HG02623 (cell line): ENCODE measurements around the gene IQGAP2.
A peak's percentile ranks its signal among the peaks of the same experiment; 100 is the strongest.

Experiments used
- ATAC-seq: cut with Tn5 transposase; IDR thresholded peaks from one replicate; pipeline ENCODE4 v1.9.1; 2021; ENCODE audit warnings: moderate library complexity; ENCODE audit not compliant: unreplicated experiment

IQGAP2 gene

DNA sequence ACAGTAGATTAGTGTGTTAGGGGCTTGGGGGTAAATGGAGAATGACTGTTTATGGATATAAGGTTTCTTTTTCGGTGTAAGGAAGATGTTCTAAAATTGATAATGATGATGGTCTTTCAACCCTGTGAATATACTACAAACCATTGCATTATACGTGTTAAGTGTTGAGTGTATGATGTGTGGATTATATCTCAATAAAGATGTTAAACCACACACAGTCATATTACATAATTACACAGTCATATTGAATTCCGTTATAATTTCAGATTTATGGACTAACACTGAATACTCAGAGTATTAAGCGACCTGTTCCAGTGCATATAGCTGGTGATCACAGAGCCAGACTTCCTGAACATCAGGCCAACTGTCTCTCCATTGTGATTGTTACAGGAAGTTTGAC lies 152.0 kb downstream of the IQGAP2 start:
- ATAC-seq, result no peak

DNA sequence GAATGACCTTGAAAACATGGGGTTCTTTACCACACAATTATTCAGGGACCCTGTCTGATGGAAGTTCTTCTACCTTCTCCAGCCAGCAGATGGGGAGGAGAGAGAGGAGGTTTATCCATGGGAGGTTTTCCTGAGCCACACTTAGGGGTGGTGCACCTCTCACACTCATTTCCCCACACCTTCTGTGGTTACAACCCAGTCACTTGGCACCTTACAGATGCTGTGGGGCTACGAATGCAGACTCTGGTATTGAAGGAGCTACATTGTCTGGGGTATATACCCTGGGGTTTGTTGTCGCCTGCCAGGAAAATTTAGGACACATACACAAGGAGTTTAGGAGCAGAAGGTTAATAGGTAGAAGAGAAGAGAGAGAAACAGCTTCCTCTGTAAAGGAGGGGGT lies 152.6 kb downstream of the IQGAP2 start:
- no peak for ATAC-seq

DNA sequence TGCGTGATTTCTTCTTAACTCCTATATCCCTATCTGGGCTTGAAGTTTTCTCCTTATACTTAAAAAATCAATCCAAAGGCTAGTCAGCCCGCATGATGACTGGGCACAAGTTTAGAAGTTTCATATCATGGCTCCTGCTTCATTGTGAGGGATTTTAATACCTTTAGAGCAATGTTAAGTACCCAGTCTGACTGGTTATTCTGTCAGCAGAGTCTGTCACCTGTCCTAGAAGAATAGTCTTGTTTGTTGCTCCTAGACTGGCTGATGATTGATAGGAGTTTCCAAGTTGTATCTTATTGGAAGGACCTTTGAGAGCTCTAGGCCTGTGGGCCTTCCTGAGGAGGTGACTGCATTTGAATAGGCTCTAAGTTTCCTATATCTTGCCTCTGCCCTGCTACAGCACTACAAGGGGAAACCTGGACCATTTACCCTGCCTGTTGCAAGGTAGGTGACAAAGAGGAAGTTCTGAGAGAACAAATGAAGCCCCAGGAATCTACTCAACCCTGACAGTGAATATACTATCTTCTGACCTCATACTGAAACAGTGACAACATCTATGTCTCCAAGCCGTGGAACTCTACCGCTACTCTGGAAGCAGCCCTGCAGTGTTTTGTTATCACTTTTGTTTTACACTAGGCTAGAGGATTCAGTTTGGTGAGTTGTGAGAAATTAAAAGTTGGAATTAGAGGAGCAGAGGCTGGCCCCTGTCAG lies 153.6 kb downstream of the IQGAP2 start:
- ATAC-seq, result peak; percentile 93

DNA sequence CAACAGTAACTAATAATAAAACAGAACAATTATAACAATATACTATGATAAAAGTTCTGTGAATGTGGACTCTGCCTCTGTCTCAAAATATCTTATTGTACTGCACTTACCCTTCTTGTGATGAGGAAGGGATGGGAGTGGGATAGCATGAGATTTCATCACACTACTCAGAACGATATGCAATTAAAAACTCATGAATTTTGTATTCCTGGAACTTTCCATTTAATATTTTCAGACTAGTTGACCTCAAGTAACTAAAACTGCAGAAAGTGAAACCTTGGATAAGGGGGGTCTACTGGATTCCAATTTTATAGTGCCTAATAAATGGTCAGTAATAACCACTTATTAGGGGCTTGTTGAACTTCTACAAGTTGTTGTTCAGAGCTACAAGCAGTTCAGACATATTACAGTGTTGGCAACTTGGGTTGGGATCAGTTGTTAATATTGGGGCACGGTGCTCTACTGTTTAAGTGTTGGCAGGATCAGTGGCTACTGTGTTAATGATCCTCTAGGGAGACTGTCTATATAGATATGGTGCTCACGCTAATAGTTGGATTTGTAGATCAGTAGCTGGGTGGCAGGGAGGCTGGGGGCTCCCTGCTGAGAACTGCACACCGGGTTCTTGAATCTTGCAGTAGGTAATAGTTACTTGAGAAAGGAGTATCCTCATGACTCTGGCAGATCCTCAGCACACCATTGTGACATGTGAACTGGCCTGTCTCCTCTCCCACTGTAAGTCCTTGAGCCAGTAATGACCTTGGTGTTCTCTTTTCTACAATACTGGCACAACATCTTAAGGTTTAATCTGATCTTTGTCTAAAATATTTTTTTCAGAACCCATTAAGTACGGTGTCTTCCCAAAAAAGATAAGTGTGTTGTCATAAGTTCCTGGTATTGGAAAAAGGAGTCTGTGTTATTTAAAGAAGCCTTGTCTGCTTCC lies 158.1 kb downstream of the IQGAP2 start:
- ATAC-seq, result no peak

DNA sequence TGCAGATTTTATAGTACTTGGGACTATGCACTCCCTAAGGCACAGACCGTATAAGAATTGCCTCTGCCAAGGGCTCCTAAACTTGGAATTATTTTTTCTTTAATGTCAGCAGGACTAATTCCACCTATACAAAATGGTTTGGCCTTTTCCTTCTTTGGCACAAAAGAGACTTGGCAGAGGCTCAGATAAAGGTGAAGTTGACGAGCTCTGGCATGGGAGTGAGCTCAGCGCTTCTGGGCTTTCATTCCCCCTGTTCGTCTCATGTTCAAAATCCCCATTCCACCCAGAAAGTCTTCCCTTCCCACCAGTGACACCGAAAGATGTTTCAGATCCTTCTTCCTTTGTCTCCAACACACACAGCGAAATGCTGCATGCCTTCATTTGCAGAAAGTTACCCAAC lies 158.9 kb downstream of the IQGAP2 start:
- ATAC-seq, result no peak

DNA sequence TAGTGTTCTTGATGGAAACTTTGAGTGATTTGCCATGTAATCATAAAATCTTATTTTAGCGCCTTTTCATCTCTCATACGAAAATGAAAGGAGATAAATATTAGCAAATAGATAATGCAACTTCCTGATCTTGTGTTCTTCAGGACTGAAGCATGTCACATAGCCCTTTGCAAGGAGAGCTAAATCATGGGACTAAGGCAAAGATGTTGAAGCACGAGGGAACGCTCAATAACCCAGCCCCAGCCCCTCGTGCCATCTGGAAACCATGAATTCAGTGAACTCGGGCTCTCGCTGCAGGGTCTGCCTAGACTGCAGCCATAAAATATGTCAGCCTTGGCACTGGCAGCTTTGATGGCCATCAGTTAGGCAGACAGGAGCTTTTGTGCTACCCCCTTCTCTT lies 161.9 kb downstream of the IQGAP2 start:
- no peak for ATAC-seq

DNA sequence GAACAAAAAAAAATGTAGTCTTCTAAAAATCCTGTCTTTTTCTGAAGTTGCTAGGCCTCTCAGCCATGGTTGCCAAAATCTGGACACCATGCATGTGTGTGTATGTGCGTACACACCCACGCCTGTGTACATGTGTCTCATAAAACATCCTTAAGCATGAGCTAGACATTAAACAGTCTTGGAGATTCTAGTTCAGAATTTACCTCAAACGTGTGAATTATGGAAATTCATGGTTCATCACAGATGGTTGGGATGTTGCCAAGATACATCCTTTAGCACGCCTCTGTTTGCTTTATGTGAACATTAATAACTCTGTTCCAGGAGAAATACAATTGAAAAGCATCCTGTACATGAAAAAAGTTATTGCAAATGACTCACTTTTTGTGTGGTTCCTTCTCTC lies 167.1 kb downstream of the IQGAP2 start:
- ATAC-seq, result no peak

DNA sequence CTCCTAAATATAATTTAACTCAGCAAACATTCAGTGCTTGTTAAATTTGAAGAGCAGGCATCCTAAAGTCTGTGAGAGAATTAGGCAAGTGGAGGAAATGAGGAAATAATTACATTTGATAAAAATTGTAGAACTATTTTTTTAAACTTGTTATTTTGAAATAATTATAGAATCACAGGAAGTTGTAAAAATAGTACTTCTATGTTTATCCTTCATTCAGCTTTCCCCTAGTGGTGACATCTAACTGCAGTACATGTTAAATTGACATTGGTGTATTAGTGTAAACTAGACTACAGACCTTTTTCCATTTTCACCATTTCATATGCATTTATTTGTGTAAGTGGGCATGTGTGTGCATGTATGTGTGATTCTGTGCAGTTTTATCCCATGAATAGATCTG lies 168.5 kb downstream of the IQGAP2 start:
- no peak for ATAC-seq

DNA sequence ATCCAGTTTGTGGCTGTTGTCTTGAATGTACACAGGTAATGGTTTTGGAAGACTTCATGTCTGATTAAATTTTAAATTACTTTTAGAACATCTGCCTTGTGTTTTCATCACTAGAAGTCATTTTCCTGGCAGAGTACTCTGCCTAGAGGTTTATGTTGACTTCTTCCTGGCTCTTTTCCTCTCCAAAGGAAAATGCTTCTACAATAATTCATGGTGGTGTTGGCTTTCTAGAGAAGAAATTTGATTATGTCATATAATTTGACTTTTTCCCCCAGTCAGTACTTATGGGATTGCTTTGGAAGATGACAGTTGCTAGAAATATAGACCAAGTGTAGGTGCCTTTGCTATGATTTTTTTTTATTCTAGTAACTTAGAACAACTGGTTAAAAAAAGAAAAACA lies 173.4 kb downstream of the IQGAP2 start:
- no peak for ATAC-seq

DNA sequence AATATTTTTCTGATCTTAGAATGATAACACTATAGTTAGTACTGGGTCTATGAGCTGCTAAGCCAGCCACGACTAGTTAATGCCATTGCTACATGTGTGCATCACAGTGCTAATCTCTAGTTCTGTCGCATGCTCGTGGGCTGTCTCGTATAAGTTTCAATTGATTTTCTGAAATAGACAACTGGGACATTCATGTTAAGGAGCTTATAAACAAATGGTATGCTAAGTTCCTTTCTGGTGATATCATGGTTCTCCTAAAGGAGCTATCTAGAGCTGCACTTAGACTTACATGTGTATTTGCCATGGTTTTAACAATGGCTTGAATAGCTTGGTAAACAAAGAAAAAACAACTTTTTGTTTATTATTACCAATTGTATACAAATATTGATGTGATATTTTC lies 173.9 kb downstream of the IQGAP2 start:
- no peak for ATAC-seq

DNA sequence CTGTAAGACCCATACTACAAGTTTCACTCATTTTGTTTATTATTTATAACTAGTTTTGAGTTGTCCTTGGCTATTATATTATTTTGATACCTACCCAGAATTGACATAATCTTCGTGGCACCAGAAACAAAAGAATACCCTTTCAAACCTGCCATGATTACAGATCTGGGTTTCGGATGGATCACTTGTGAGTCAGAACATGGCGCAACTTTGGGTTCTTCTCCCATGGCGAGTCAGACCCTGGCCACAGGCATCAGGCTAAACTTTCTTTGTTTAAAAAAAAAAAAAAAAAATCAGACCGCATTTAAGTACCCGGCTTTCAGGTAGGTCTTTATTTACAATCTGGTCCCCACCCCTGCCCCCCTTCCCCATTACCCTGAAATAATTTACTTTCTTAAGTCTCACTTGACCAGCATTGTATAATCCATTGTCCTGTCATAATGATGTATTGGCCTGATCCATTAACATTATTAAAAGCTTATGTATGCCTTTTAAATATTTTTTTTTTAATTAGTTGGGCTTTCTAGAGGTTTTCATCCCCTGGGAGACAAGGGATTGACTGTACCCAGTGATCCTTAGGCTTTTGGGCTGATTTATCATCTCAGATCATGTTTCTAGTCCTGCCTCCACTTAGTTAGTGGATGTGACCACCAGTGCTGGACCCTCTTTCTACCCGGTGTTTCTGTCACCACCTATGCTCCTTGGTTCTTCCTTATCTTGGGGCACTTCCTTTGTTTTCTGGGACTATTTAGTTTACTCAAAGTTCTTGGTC lies 176.3 kb downstream of the IQGAP2 start:
- no peak for ATAC-seq

DNA sequence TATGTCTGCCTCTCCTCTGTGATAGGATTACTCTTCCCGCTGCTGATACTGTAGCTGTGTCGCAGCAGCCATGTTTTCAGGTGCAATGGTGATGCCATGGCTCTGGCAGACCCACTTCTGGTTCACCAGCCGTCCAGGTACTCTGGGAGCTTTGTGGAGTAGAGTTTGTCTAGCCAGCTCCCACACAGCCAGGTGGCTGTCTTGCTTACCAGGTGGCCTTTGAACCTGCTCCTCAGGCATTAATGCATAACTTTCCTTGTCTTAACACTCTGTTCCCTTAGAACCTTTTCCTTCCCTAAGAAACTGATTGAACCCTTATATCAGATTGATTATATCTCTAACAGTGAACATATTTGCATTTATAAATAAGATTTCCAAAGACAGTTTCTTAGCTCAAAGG lies 177.9 kb downstream of the IQGAP2 start:
- no peak for ATAC-seq

DNA sequence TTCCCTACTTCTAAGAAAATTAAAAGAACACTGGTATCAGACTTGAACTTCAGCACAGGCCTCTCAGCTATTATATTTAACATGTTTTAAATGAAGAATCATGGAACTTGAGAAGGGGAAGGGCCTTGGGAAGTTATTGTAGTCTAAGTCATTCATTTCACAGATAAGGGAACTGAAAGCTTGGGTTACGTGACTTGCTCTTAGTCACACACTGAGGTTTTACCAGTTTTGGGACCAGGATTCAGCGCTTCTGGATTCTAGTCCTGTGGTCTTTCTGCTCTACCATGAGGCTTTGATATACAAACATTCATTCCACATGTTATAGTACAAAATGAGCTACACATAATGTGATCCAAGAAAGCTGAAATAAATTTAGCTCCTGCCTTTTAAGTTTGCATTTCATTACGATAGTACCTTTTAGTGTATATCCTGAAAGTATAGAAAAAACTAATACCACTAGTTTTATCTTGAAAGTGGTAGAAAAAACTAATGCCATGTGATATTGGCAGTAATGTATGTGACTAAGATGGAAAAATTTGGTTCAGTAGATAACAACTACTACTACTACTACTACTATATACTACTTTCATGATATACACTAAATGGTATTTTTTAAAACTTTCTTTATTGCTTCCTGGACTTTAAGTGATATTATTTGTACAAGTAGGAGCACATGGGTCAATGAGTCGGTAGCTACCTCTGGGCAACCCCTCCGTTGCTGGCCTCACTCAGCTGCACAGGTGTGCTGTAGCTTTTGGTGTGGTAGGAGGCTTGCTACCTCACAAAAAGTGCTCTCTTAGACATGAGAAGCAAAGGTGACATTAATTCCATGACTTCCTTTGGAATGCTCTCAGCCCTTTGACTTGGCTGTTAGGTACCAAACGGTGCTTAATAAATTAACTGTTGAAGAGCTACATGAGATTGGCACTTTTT lies 179.4 kb downstream of the IQGAP2 start:
- peak; percentile 88 for ATAC-seq

DNA sequence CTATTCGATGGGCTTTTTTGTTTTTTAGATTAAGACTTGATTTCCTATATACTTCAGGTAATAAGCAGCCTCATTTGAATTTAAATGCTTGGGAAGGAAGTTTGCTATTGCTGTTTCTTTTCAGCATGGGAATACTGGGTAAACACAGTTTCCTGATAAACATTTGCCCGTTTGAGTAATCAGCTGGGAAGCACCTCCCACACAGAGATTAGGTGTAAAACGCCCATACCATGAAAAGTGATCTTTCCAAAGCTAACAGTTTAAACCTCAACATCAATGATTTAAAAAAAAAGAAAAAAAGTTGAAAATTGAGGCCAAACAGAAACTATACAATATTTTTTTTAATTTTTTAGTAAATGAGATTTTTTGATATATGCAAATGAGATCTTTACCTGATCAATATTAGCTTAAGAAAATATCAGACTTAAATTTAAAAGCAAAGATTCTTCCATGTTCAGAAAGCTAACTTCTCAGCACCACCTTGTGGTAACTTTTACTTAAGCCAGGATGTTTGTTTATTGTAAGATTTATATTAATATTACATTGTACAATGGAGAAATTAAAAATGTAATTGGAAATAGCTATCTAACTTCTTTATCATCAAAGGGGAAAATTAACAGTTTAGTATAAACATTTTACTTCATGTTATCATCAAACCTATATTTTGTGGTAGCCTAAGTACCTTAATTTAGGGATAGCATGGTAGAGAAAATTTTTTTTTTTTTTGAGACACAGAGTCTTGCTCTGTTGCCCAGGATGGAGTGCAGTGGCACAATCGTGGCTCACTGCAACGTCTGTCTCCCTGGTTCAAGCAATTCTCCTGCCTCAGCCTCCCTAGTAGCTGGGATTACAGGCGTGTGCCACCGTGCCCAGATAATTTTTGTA lies 180.3 kb downstream of the IQGAP2 start:
- ATAC-seq, result no peak

DNA sequence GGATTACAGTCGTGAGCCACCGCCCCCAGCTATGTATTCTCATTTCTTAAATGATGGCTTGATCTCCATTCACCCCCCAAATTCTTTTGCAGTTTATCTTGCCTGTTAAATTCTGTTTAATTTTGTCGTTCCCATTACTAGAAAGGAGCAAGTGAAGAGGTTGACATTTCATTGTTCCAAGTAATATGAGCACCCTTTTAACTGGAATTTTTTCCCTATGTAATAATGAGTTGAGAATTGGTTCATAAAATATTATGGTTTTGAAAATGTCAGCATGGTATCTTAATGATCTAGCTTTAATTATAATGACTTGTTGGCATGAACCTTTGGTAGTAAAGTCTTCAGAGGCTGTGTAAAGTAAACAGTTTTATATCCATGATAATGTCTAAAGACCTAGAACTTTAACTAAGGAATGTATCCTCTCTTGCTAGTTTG lies 182.7 kb downstream of the IQGAP2 start:
- no peak for ATAC-seq

DNA sequence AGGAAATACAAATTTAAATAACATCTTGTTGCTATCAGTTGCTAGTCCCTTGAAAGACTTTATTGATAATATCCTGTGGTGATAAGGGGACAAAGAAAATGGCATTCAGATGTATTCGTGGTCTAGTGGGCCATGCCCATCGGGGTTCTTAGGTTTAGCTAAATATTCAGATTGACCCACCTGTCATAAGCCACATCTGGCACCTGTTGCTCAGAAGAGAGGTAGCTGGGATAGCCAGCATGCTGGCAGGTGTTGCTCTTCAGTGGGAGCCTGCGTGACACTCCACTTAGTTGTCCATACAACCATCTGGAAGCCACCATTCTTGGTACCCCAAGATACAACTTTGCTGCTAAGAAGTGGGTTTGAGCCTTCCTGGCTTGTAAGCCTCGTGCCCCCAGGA lies 183.4 kb downstream of the IQGAP2 start:
- no peak for ATAC-seq

DNA sequence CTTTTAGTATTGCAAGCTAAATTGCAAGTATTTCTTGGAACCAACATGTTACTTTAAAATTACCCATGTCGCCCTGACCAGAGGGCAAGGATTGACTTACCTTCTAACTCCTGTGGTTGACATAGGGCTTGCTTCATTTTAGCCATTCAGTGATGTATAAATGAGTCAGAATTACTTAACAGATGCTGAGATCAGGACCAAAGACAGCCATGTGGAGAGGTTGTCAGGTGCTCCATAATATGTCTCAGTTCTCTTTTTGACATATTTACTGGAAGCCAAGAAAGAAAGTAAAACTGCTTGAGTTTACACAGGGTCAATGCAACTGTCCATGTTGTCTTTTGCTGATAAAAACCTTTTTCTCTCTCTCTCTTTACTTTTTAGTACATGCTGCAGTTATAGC lies 186.9 kb downstream of the IQGAP2 start:
- peak; percentile 96 for ATAC-seq

DNA sequence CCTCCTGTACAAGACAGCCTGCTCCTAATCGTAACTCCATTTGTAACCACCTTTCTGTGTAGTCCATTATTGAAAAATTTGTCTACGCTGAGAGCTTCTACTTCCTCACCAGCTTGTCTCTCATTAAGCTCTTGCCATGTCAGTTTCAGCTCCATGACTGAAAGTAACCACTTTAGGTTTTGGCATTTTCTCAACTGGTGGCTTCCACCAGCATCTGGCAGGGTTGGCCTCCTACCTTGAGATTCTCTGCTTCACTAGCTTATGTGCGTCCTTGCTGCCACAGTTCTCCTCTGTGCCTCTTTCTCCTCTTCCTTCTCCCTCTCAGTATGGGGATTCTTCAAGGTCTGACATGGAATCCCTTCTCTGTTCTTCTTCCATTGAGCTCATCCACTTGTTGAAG lies 188.3 kb downstream of the IQGAP2 start:
- no peak for ATAC-seq

DNA sequence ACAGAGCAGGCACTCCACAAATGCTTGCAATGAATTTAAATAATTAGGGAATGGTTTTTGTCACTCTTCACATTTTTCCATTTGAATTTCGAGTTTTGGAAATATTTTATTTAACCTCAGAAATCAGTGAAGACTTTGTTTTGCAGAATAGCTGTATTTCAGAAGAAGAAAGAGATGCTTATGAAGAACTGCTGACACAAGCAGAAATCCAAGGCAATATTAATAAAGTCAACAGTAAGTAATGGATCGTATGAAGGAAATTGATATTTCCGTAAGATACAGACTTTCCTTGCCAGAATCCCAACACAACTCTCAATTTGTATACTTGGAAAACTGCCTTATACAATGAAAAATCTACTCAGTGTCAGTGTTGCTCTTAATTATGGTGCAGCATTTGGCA lies 189.6 kb downstream of the IQGAP2 start:
- ATAC-seq, result no peak
